HEK293 (cell line): ENCODE measurements around the gene SLC9A2.

Experiments
- GLIS2 ChIP-seq: fragments of 450-650 bp; formaldehyde crosslinking; IDR thresholded peaks from 2 replicates; pipeline ENCODE4 v1.5.1; 2016; ENCODE audit warnings: missing biosample characterization, missing genetic modification characterization
- IKZF3 ChIP-seq: fragments of 450-650 bp; IDR thresholded peaks from 2 replicates; pipeline ENCODE4 v1.5.0; 2018; ENCODE audit warnings: missing biosample characterization, mild to moderate bottlenecking, missing genetic modification characterization, moderate library complexity
- INSM2 ChIP-seq: fragments of 450-650 bp; formaldehyde crosslinking; IDR thresholded peaks from 2 replicates; pipeline ENCODE4 v1.5.1; 2016; ENCODE audit warnings: missing biosample characterization, missing genetic modification characterization
- KLF8 ChIP-seq: fragments of 450-650 bp; formaldehyde crosslinking; IDR thresholded peaks from 2 replicates; pipeline ENCODE4 v1.5.1; 2016; ENCODE audit warnings: missing biosample characterization, missing genetic modification characterization
- OSR2 ChIP-seq: fragments of 450-650 bp; formaldehyde crosslinking; IDR thresholded peaks from 2 replicates; pipeline ENCODE4 v1.5.1; 2016; ENCODE audit warnings: missing biosample characterization, missing genetic modification characterization
- PATZ1 ChIP-seq: fragments of 450-650 bp; formaldehyde crosslinking; IDR thresholded peaks from 2 replicates; pipeline ENCODE4 v1.5.1; 2016; ENCODE audit warnings: missing biosample characterization, missing genetic modification characterization
- PRDM1 ChIP-seq: fragments of 450-650 bp; formaldehyde crosslinking; IDR thresholded peaks from 2 replicates; pipeline ENCODE4; 2016; ENCODE audit warnings: missing biosample characterization, missing genetic modification characterization
- PRDM6 ChIP-seq: fragments of 450-650 bp; formaldehyde crosslinking; IDR thresholded peaks from 2 replicates; pipeline ENCODE4 v1.5.1; 2017; ENCODE audit warnings: missing biosample characterization, missing genetic modification characterization
- SETDB1 ChIP-seq: IDR thresholded peaks from one replicate; pipeline ENCODE4 v1.6.1; 2017; ENCODE audit warnings: mild to moderate bottlenecking, low read length, moderate library complexity, mixed read lengths; ENCODE audit not compliant: insufficient read length
- SP2 ChIP-seq: fragments of 450-650 bp; formaldehyde crosslinking; IDR thresholded peaks from 2 replicates; pipeline ENCODE4 v1.5.1; 2016; ENCODE audit warnings: missing biosample characterization, missing genetic modification characterization
- SP3 ChIP-seq: fragments of 450-650 bp; formaldehyde crosslinking; IDR thresholded peaks from 2 replicates; pipeline ENCODE4 v1.5.1; 2016; ENCODE audit warnings: missing biosample characterization, missing genetic modification characterization
- ZBTB11 ChIP-seq: fragments of 450-650 bp; formaldehyde crosslinking; conservative IDR thresholded peaks from 2 replicates; pipeline ENCODE4 v1.5.1; 2016; ENCODE audit warnings: low read depth, missing biosample characterization, missing genetic modification characterization
- ZBTB26 ChIP-seq: fragments of 450-650 bp; formaldehyde crosslinking; optimal IDR thresholded peaks from 2 replicates; pipeline ENCODE3; 2016; ENCODE audit warnings: missing biosample characterization, mild to moderate bottlenecking, missing genetic modification characterization
- ZNF112 ChIP-seq: fragments of 450-650 bp; formaldehyde crosslinking; IDR thresholded peaks from 2 replicates; pipeline ENCODE4 v1.5.0; 2017; ENCODE audit warnings: missing biosample characterization, missing genetic modification characterization
- ZNF140 ChIP-seq: fragments of 450-650 bp; formaldehyde crosslinking; IDR thresholded peaks from 2 replicates; pipeline ENCODE4 v1.5.1; 2016; ENCODE audit warnings: missing biosample characterization, missing genetic modification characterization
- ZNF26 ChIP-seq: fragments of 450-650 bp; formaldehyde crosslinking; IDR thresholded peaks from 2 replicates; pipeline ENCODE4 v1.5.1; 2016; ENCODE audit warnings: missing biosample characterization, missing genetic modification characterization
- ZNF341 ChIP-seq: fragments of 450-650 bp; formaldehyde crosslinking; IDR thresholded peaks from 2 replicates; pipeline ENCODE4; 2016; ENCODE audit warnings: low read depth, missing biosample characterization, missing genetic modification characterization
- ZNF398 ChIP-seq: fragments of 450-650 bp; formaldehyde crosslinking; IDR thresholded peaks from 2 replicates; pipeline ENCODE4 v1.5.1; 2017; ENCODE audit warnings: missing biosample characterization, missing genetic modification characterization
- ZNF501 ChIP-seq: fragments of 450-650 bp; formaldehyde crosslinking; IDR thresholded peaks from 2 replicates; pipeline ENCODE4 v1.5.1; 2016; ENCODE audit warnings: missing biosample characterization, missing genetic modification characterization
- ZNF561 ChIP-seq: fragments of 450-650 bp; IDR thresholded peaks from 2 replicates; pipeline ENCODE4 v1.5.1; 2018; ENCODE audit warnings: missing biosample characterization, missing genetic modification characterization, borderline replicate concordance
- ZSCAN18 ChIP-seq: fragments of 450-650 bp; formaldehyde crosslinking; IDR thresholded peaks from 2 replicates; pipeline ENCODE4 v1.5.1; 2016; ENCODE audit warnings: missing biosample characterization, missing genetic modification characterization
- ZSCAN30 ChIP-seq: fragments of 450-650 bp; IDR thresholded peaks from 2 replicates; pipeline ENCODE4 v1.5.1; 2018; ENCODE audit warnings: missing biosample characterization, mild to moderate bottlenecking, missing genetic modification characterization, moderate library complexity

Gene SLC9A2

GRCh38 chr2:102736410-102737409 lies 117.4 kb downstream of the SLC9A2 start (continued):
- TF ChIP-seq ZSCAN18 (no peak), ZSCAN30 (tag by site-specific recombination) (no peak), SP2 (peak; percentile 40), OSR2 (0 out of 2 replicates have a peak, but pooled peaks have one; percentile 57), ZNF341 (tag by site-specific recombination) (0 out of 2 replicates have a peak, but pooled peaks have one; percentile 13), ZNF140 (tag by site-specific recombination) (no peak), GLIS2 (peak; percentile 91), ZNF112 (tag by site-specific recombination) (no peak), INSM2 (tag by site-specific recombination) (no peak), PRDM1 (tag by site-specific recombination) (no peak), SETDB1 (no peak), KLF8 (tag by site-specific recombination) (peak; percentile 10; the same call in 1 of the 2 replicates), ZNF561 (no peak), IKZF3 (tag by site-specific recombination) (no peak), ZBTB11 (peak; percentile 70), PRDM6 (tag by site-specific recombination) (no peak), PATZ1 (tag by site-specific recombination) (peak; percentile 72), ZNF398 (tag by site-specific recombination) (no peak), ZNF501 (tag by site-specific recombination) (0 out of 2 replicates have a peak, but pooled peaks have one; percentile 34), SP3 (tag by site-specific recombination) (peak; percentile 45; the same call in 1 of the 2 replicates), ZBTB26 (peak; percentile 74), ZNF26 (tag by site-specific recombination) (no peak)
